HG02798 (cell line): ENCODE measurements around the gene RFXAP.

ENCODE experiments used
- ATAC-seq: cut with Tn5 transposase; IDR thresholded peaks from one replicate; pipeline ENCODE4 v1.9.1; 2021; ENCODE audit warnings: mild to moderate bottlenecking; ENCODE audit not compliant: unreplicated experiment, poor library complexity

Gene RFXAP

DNA sequence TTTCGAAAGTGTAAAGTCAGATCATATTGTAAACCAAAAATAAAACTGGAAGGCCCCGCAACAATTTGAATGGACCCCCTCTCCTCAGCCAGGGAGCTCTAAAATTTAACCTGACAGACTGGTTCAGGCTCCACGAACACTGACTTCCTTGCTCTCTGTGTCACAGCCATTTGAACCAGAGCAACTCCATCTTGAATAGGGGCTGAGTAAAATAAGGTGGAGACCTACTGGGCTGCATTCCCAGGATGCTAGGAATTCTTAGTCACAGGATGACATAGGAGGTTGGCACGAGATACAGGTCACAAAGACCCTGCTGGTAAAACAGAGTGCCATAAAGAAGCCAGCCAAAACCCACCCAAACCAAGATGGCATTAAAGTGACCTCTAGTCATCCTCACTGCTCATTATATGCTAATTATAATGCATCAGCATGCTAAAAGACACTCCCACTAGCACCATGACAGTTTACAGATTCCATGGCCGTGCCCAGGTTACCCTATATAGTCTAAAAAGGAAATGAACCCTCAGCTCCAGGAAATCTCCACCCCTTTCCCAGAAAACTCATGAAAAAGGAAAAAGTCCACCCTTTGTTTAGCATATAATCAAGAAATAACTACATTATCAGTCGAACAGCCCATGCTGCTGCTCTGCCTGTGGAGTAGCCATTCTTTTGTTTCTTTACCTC lies 43.1 kb downstream of the RFXAP start:
- no peak for ATAC-seq

- ATAC-seq = no peak
These were observed 43.7 kb downstream of the RFXAP start for GRCh38 chr13:36862722-36863121.

DNA sequence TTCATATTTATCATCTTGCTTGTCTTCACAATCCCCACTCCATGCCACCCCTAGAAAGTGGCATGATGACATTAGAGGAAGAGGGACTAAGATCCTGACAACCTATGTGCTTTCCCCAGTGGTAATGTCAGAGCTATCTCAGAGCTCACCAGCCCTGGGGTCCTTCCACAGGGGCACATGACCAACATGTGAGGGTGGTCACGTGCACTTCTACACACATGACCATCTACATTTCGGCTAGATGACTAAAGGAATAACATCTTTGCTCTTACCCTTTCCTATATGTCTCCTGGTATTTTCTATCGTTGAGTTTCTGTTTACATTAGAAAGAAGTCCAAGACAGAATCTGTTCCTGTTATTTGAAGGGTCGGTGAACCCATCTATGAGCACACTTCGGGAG lies 46.2 kb downstream of the RFXAP start:
- no peak for ATAC-seq

- ATAC-seq = no peak
These were observed 47.2 kb downstream of the RFXAP start for GRCh38 chr13:36866232-36866631.

DNA sequence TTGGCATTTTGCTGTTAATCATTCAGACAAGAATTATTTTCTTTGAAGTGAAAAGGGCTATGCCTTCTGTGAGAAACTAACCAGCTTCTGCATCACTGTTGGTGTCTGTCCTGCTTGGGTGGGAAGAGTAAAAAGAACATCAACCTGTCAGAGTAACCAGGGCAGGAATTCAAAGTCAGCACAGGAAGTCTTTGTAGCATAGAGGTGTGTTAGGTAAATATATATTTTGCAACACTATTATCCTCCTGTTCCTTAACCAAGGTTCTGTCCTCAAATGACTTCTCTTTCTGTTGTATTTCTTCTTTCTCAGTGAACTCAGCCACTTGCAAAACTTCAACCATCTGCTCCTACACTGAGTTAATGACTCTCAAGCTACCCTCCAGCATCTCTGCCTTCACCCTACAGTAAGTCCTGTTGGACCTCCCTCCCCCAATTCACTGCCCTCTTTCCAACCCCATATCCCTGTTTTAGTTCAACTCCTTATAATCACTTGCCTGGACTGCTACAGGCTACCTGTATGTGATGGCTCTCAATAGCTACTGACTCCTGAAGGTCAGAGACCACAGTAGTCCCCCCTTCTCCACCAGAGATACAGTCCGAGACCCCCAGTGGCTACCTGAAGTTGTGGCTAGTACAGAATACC lies 51.1 kb downstream of the RFXAP start:
- no peak for ATAC-seq

DNA sequence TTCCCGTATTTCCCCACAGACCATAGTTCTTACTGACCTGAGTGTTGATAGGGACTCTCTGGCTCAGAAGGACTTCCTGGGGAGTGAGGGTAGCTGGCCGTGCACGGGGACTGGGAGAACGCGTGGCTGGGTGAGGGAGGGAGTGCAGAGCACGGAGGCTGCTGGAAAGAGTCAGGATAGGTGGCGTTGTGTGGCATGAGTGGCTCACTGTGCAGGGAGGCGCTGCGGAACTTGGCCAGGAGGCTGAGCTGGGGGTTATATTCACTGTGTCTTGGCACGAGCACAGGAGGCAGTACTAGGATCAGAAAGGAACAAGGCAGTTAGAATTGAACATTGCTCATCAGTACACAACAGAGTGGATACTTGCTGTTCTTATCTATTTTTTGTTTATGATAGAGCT lies 53.6 kb downstream of the RFXAP start:
- no peak for ATAC-seq

DNA sequence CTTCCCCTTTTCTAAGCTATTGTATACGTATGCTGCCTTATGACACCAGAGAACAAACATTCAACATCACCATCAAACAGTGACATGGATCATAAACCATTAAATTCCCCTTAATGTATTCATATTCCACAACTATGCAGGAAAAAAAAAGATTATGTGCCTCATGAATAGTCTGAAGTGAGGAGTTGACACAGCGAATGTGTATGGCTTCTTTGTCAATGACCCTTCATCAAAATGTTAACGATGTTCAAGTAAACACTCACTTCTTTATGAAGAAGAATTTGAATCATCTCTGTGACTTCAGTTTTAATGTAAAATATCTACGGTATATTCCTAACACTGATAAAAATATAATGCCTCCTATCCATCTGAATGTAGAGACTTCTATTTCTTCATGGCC lies 56.4 kb downstream of the RFXAP start:
- ATAC-seq = no peak

- no peak for ATAC-seq
These were observed 56.9 kb downstream of the RFXAP start for GRCh38 chr13:36875961-36876360.
